22Rv1 (cell line): ENCODE data around the gene TMEM240.

Experiments used
- CTCF ChIP-seq: fragments of 450-650 bp; IDR thresholded peaks from 2 replicates; pipeline ENCODE4 v1.5.1; 2017; ENCODE audit warnings: mild to moderate bottlenecking
- ZFX ChIP-seq: fragments of 450-650 bp; IDR thresholded peaks from 2 replicates; pipeline ENCODE4 v1.6.1; 2017; ENCODE audit warnings: antibody characterized with exemption, borderline replicate concordance

GRCh38 chr1:1489861-1490260, 50.6 kb downstream of the TMEM240 start:
- TF ChIP-seq CTCF (no peak), ZFX (no peak)
